Measurements from ENCODE around the gene SPAG16. TPM values are rescaled to one million over a fixed set of nuclear protein-coding genes. Genes with fewer than 3 reads are reported as not detected.

Gene SPAG16
- total RNA-seq, 1 experiment from 2014 or later: 38.4 TPM

- in situ Hi-C loops (cut with HindIII; ENCODE audit: low pct_unique_long_range_greater_than_20kb, low sequenced_read_pairs): no loop called here
- DNase-seq (ENCODE audit: low read depth): no peak
Measured at GRCh38 chr2:214389334-214389733, 1105.1 kb downstream of the SPAG16 start.

GRCh38 chr2:214393796-214394195, 1109.5 kb downstream of the SPAG16 start:
- in situ Hi-C loops (cut with HindIII; ENCODE audit: low pct_unique_long_range_greater_than_20kb, low sequenced_read_pairs): no loop called here

GRCh38 chr2:214395040-214395439, 1110.8 kb downstream of the SPAG16 start:
- in situ Hi-C loops (cut with HindIII; ENCODE audit: low pct_unique_long_range_greater_than_20kb, low sequenced_read_pairs): no loop called here
- DNase-seq (ENCODE audit: low read depth): no peak

More at GRCh38 chr2:214393796-214394195, 1109.5 kb downstream of the SPAG16 start:
- no peak for DNase-seq (ENCODE audit: low read depth)

GRCh38 chr2:214401580-214401979, 1117.3 kb downstream of the SPAG16 start:
- in situ Hi-C loops (cut with HindIII; ENCODE audit: low pct_unique_long_range_greater_than_20kb, low sequenced_read_pairs): no loop called here
- no peak for DNase-seq (ENCODE audit: low read depth)

- in situ Hi-C loops (cut with HindIII; ENCODE audit: low pct_unique_long_range_greater_than_20kb, low sequenced_read_pairs): no loop called here
- no peak for DNase-seq (ENCODE audit: low read depth)
Measured at GRCh38 chr2:214410128-214410775, 1126.0 kb downstream of the SPAG16 start.

GRCh38 chr2:214410918-214411554, 1126.8 kb downstream of the SPAG16 start, which contains the start of gene VWC2L:
Gene VWC2L, plus strand, starts transcription at chr2:214411054. Its CDS starts 3,140 bp downstream, at chr2:214414194.
- DNase-seq (ENCODE audit: low read depth): peak; percentile 54
- in situ Hi-C loops (cut with HindIII; ENCODE audit: low pct_unique_long_range_greater_than_20kb, low sequenced_read_pairs): no loop called here

- in situ Hi-C loops (cut with HindIII; ENCODE audit: low pct_unique_long_range_greater_than_20kb, low sequenced_read_pairs): no loop called here
- DNase-seq (ENCODE audit: low read depth): no peak
Measured at GRCh38 chr2:214412679-214413078, 1128.4 kb downstream of the SPAG16 start.

- no peak for DNase-seq (ENCODE audit: low read depth)
- in situ Hi-C loops (cut with HindIII; ENCODE audit: low pct_unique_long_range_greater_than_20kb, low sequenced_read_pairs): no loop called here
Measured at GRCh38 chr2:214436470-214436869, 1152.2 kb downstream of the SPAG16 start.

- in situ Hi-C loops (cut with HindIII; ENCODE audit: low pct_unique_long_range_greater_than_20kb, low sequenced_read_pairs): no loop called here
- no peak for DNase-seq (ENCODE audit: low read depth)
Measured at GRCh38 chr2:214450118-214450894, 1166.0 kb downstream of the SPAG16 start.

GRCh38 chr2:214451516-214452275, 1167.4 kb downstream of the SPAG16 start:
- no peak for DNase-seq (ENCODE audit: low read depth)
- in situ Hi-C loops (cut with HindIII; ENCODE audit: low pct_unique_long_range_greater_than_20kb, low sequenced_read_pairs): no loop called here

Other genes with a start within 250 kb of the SPAG16 start
- 0.14 and 0.52 TPM in 2 replicates for gene IKZF2, start 132.9 kb upstream of the SPAG16 start, total RNA-seq (2014; rRNA removed; shearing (Covaris generic); ENCODE audit: low replicate concordance)